ENCODE data around the gene KRTAP4-12.
"Not testable (repeated sequence)": the region's sequence is repeated elsewhere in the genome, so short reads cannot be mapped to it uniquely, and the experiment has no call there.

KRTAP4-12 gene

GRCh38 chr17:41123991-41124371, at the start of gene KRTAP4-12:
TSS of gene KRTAP4-12 (minus strand) at chr17:41124182. CDS start at chr17:41124122, 60 bp downstream.
- H3K9me3 ChIP-seq (ENCODE audit: control insufficient read depth, insufficient read depth, low read length); H3K36me3 ChIP-seq (ENCODE audit: control insufficient read depth, insufficient read depth, low read length): not testable (repeated sequence)

GRCh38 chr17:41171886-41172285, 47.9 kb upstream of the KRTAP4-12 start:
- Histone ChIP-seq H3K27ac (ENCODE audit: low read depth, low read length) (no peak overlapping the region), H3K36me3 (ENCODE audit: control insufficient read depth, insufficient read depth, low read length) (no peaks in the 10 kb centered on the region), H3K27me3 (ENCODE audit: control insufficient read depth, insufficient read depth, low read length) (no peaks in the 10 kb centered on the region), H3K9ac (ENCODE audit: low read depth, low read length) (no peak overlapping the region), H3K4me1 (ENCODE audit: control insufficient read depth, insufficient read depth, low read length) (no peaks in the 10 kb centered on the region), H3K9me3 (ENCODE audit: control insufficient read depth, insufficient read depth, low read length) (no peaks in the 10 kb centered on the region), H3K4me3 (ENCODE audit: low read depth, low read length) (no peak overlapping the region)

More at GRCh38 chr17:41123991-41124371, at the start of gene KRTAP4-12:
- not testable (repeated sequence) for H3K4me1 ChIP-seq (ENCODE audit: control insufficient read depth, insufficient read depth, low read length); H3K9ac ChIP-seq (ENCODE audit: low read depth, low read length); H3K27ac ChIP-seq (ENCODE audit: low read depth, low read length); H3K27me3 ChIP-seq (ENCODE audit: control insufficient read depth, insufficient read depth, low read length); H3K4me3 ChIP-seq (ENCODE audit: low read depth, low read length)

- Histone ChIP-seq H3K4me1 (ENCODE audit: control insufficient read depth, insufficient read depth, low read length) (no peaks in the 10 kb centered on the region), H3K27me3 (ENCODE audit: control insufficient read depth, insufficient read depth, low read length) (no peaks in the 10 kb centered on the region), H3K9ac (ENCODE audit: low read depth, low read length) (no peak within 1 kb of the TSS), H3K27ac (ENCODE audit: low read depth, low read length) (no peak within 1 kb of the TSS), H3K9me3 (ENCODE audit: control insufficient read depth, insufficient read depth, low read length) (no peaks in the 10 kb centered on the region), H3K36me3 (ENCODE audit: control insufficient read depth, insufficient read depth, low read length) (no peaks in the 10 kb centered on the region), H3K4me3 (ENCODE audit: low read depth, low read length) (no peak within 1 kb of the TSS)
These were observed 44.1 kb upstream of the KRTAP4-12 start, which contains the start of gene KRTAP4-3 for GRCh38 chr17:41168121-41168520. TSS of gene KRTAP4-3 (minus strand) at chr17:41168221. CDS start at chr17:41168172, 49 bp downstream.

- no peaks in the 10 kb centered on the region for H3K4me1 ChIP-seq (ENCODE audit: control insufficient read depth, insufficient read depth, low read length)
- no peaks in the 10 kb centered on the region for H3K9me3 ChIP-seq (ENCODE audit: control insufficient read depth, insufficient read depth, low read length)
- no peak overlapping the region for H3K4me3 ChIP-seq (ENCODE audit: low read depth, low read length)
- H3K36me3 ChIP-seq (ENCODE audit: control insufficient read depth, insufficient read depth, low read length), result no peaks in the 10 kb centered on the region
- H3K9ac ChIP-seq (ENCODE audit: low read depth, low read length), result no peak overlapping the region
- H3K27ac ChIP-seq (ENCODE audit: low read depth, low read length), result no peak overlapping the region
- no peaks in the 10 kb centered on the region for H3K27me3 ChIP-seq (ENCODE audit: control insufficient read depth, insufficient read depth, low read length)
These were observed 43.6 kb upstream of the KRTAP4-12 start for GRCh38 chr17:41167561-41167960.

GRCh38 chr17:41163828-41164227, 39.8 kb upstream of the KRTAP4-12 start:
- Histone ChIP-seq H3K4me3 (ENCODE audit: low read depth, low read length) (no peak overlapping the region), H3K27ac (ENCODE audit: low read depth, low read length) (no peak overlapping the region), H3K9ac (ENCODE audit: low read depth, low read length) (no peak overlapping the region), H3K36me3 (ENCODE audit: control insufficient read depth, insufficient read depth, low read length) (no peaks in the 10 kb centered on the region), H3K27me3 (ENCODE audit: control insufficient read depth, insufficient read depth, low read length) (no peaks in the 10 kb centered on the region), H3K4me1 (ENCODE audit: control insufficient read depth, insufficient read depth, low read length) (no peaks in the 10 kb centered on the region), H3K9me3 (ENCODE audit: control insufficient read depth, insufficient read depth, low read length) (no peaks in the 10 kb centered on the region)

GRCh38 chr17:41160648-41161047, 36.7 kb upstream of the KRTAP4-12 start, which contains the start of gene KRTAP4-4:
TSS of gene KRTAP4-4 (minus strand) at chr17:41160748. CDS start at chr17:41160691, 57 bp downstream.
- no peak within 1 kb of the TSS for H3K27ac ChIP-seq (ENCODE audit: low read depth, low read length)
- H3K9ac ChIP-seq (ENCODE audit: low read depth, low read length), result no peak within 1 kb of the TSS
- no peak within 1 kb of the TSS for H3K4me3 ChIP-seq (ENCODE audit: low read depth, low read length)
- H3K27me3 ChIP-seq (ENCODE audit: control insufficient read depth, insufficient read depth, low read length), result no peaks in the 10 kb centered on the region
- no peaks in the 10 kb centered on the region for H3K9me3 ChIP-seq (ENCODE audit: control insufficient read depth, insufficient read depth, low read length)
- H3K36me3 ChIP-seq (ENCODE audit: control insufficient read depth, insufficient read depth, low read length), result no peaks in the 10 kb centered on the region
- no peaks in the 10 kb centered on the region for H3K4me1 ChIP-seq (ENCODE audit: control insufficient read depth, insufficient read depth, low read length)

- H3K27ac ChIP-seq (ENCODE audit: low read depth, low read length); H3K9me3 ChIP-seq (ENCODE audit: control insufficient read depth, insufficient read depth, low read length): not testable (repeated sequence)
These were observed 36.2 kb upstream of the KRTAP4-12 start for GRCh38 chr17:41160190-41160589.

GRCh38 chr17:41153856-41154255, 29.9 kb upstream of the KRTAP4-12 start:
- H3K9me3 ChIP-seq (ENCODE audit: control insufficient read depth, insufficient read depth, low read length), result no peaks in the 10 kb centered on the region
- H3K27me3 ChIP-seq (ENCODE audit: control insufficient read depth, insufficient read depth, low read length), result no peaks in the 10 kb centered on the region
- H3K27ac ChIP-seq (ENCODE audit: low read depth, low read length), result no peak overlapping the region
- no peaks in the 10 kb centered on the region for H3K4me1 ChIP-seq (ENCODE audit: control insufficient read depth, insufficient read depth, low read length)
- H3K4me3 ChIP-seq (ENCODE audit: low read depth, low read length), result no peak overlapping the region
- H3K36me3 ChIP-seq (ENCODE audit: control insufficient read depth, insufficient read depth, low read length), result no peaks in the 10 kb centered on the region
- no peak overlapping the region for H3K9ac ChIP-seq (ENCODE audit: low read depth, low read length)

More at GRCh38 chr17:41160190-41160589, 36.2 kb upstream of the KRTAP4-12 start:
- not testable (repeated sequence) for H3K4me1 ChIP-seq (ENCODE audit: control insufficient read depth, insufficient read depth, low read length); H3K27me3 ChIP-seq (ENCODE audit: control insufficient read depth, insufficient read depth, low read length); H3K9ac ChIP-seq (ENCODE audit: low read depth, low read length); H3K36me3 ChIP-seq (ENCODE audit: control insufficient read depth, insufficient read depth, low read length); H3K4me3 ChIP-seq (ENCODE audit: low read depth, low read length)

GRCh38 chr17:41151525-41151924, 27.5 kb upstream of the KRTAP4-12 start:
- Histone ChIP-seq H3K27ac (ENCODE audit: low read depth, low read length) (no peak overlapping the region), H3K4me3 (ENCODE audit: low read depth, low read length) (no peak overlapping the region), H3K9me3 (ENCODE audit: control insufficient read depth, insufficient read depth, low read length) (no peaks in the 10 kb centered on the region), H3K27me3 (ENCODE audit: control insufficient read depth, insufficient read depth, low read length) (no peaks in the 10 kb centered on the region), H3K9ac (ENCODE audit: low read depth, low read length) (no peak overlapping the region), H3K36me3 (ENCODE audit: control insufficient read depth, insufficient read depth, low read length) (no peaks in the 10 kb centered on the region), H3K4me1 (ENCODE audit: control insufficient read depth, insufficient read depth, low read length) (0 out of 2 replicates have a peak, but pooled peaks cover 1% of the 10 kb centered on the region)

GRCh38 chr17:41150026-41150425, 26.0 kb upstream of the KRTAP4-12 start:
- Histone ChIP-seq H3K27me3 (ENCODE audit: control insufficient read depth, insufficient read depth, low read length) (no peaks in the 10 kb centered on the region), H3K27ac (ENCODE audit: low read depth, low read length) (no peak overlapping the region), H3K9ac (ENCODE audit: low read depth, low read length) (no peak overlapping the region), H3K9me3 (ENCODE audit: control insufficient read depth, insufficient read depth, low read length) (no peaks in the 10 kb centered on the region), H3K4me1 (ENCODE audit: control insufficient read depth, insufficient read depth, low read length) (0 out of 2 replicates have a peak, but pooled peaks cover 4% of the 10 kb centered on the region), H3K36me3 (ENCODE audit: control insufficient read depth, insufficient read depth, low read length) (no peaks in the 10 kb centered on the region), H3K4me3 (ENCODE audit: low read depth, low read length) (no peak overlapping the region)

- Histone ChIP-seq H3K9ac (ENCODE audit: low read depth, low read length) (no peak within 1 kb of the TSS), H3K9me3 (ENCODE audit: control insufficient read depth, insufficient read depth, low read length) (no peaks in the 10 kb centered on the region), H3K36me3 (ENCODE audit: control insufficient read depth, insufficient read depth, low read length) (no peaks in the 10 kb centered on the region), H3K4me3 (ENCODE audit: low read depth, low read length) (no peak within 1 kb of the TSS), H3K27ac (ENCODE audit: low read depth, low read length) (no peak within 1 kb of the TSS), H3K27me3 (ENCODE audit: control insufficient read depth, insufficient read depth, low read length) (no peaks in the 10 kb centered on the region), H3K4me1 (ENCODE audit: control insufficient read depth, insufficient read depth, low read length) (0 out of 2 replicates have a peak, but pooled peaks cover 4% of the 10 kb centered on the region)
These were observed 25.6 kb upstream of the KRTAP4-12 start, which contains the start of gene KRTAP4-5 for GRCh38 chr17:41149652-41149985. TSS of gene KRTAP4-5 (minus strand) at chr17:41149825. CDS start at chr17:41149767, 58 bp downstream.
